ENCODE results near the gene RRP8.

Gene RRP8

DNA sequence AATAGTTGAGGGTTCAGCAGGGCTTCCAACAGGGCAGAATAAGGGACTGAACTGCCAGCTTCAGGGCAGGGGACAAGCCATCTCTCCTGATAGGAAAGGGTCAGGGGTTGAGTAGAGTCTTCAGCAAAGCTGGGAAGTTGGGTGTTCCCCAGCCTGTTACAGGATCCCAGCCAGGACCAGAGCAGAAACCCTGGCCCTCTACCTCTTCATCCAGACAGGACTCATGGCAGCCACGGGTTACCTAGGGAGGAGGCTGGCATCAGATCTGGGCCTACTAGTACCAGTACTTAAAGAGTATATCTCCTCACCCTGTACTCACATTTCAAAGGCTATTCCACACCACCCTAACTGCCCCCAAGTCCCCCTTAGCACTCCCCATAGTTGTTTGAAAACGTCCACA, 11.0 kb upstream of the RRP8 start:
- TF ChIP-seq, protein P1, sequence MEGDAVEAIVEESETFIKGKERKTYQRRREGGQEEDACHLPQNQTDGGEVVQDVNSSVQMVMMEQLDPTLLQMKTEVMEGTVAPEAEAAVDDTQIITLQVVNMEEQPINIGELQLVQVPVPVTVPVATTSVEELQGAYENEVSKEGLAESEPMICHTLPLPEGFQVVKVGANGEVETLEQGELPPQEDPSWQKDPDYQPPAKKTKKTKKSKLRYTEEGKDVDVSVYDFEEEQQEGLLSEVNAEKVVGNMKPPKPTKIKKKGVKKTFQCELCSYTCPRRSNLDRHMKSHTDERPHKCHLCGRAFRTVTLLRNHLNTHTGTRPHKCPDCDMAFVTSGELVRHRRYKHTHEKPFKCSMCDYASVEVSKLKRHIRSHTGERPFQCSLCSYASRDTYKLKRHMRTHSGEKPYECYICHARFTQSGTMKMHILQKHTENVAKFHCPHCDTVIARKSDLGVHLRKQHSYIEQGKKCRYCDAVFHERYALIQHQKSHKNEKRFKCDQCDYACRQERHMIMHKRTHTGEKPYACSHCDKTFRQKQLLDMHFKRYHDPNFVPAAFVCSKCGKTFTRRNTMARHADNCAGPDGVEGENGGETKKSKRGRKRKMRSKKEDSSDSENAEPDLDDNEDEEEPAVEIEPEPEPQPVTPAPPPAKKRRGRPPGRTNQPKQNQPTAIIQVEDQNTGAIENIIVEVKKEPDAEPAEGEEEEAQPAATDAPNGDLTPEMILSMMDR (conservative IDR thresholded peaks at IDR 0.05) = no peak
- no peak overlapping the region for H3K27ac ChIP-seq

DNA sequence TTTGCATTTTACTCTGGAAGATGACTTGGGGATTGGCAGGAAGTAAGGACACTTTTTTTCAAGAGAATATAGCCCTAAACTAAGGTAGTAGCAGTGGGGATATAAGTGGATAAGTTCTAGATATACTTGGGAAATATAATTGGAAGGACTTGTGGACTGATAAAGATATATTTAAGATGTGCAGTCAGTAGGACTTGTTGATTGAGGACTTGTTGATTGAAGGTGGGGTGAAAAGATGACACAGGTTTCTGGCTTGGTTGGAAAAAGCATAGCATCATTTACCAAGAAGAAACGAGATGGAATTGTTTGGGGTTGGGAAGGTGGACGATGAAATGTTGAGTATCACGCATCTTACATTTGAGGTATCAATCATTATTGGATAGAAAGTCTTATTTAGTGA, 10.1 kb upstream of the RRP8 start:
- TF ChIP-seq, protein P1 (conservative IDR thresholded peaks at IDR 0.05) = no peak
- H3K27ac ChIP-seq = peak overlapping the region; percentile 96

DNA sequence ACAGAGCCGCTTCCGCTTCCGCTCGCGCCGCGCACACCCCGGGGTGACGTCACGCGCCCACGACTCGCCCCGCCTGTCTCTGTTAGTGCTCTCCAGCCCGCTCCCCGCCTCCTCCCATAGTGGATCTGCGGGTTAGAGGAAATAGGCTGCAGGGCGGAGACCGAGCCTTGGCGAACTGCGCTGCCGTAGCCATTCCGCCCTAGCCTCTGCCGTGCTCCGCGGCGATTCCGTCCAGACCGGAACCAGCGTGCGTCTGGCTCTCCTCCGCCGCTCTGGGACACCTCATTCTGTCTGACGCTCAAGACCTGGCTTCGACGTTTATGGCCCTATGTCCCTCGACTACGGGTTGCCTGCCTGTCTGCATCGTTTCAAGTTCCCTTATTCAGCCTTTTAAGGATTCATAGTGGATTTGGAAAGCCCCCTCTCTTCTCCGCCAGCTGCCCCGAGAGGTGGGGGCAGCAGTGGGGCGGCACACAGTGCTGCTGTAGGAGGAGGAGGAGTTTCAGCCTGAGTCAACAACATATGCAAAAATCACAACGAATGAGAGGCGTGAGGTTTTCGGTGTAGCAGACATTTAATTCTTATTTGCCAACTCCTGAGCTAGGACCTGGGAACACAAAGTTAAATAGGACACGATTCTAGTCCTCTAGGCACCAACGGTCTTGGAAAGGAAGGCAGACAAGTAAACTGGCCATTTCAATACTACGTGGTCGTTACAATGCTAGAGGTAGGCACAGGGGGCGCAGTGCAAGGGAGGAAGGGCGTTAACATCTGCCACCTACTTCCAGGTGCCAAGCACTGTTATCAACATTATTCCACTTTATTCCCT, 9.0 kb upstream of the RRP8 start, which contains the start of gene TAF10:
Gene TAF10 (minus strand): TSS at position 4 of the 829 bp plus-strand sequence. CDS start 27 bp downstream, outside the sequence.
- peak within 1 kb of the TSS; percentile 96 for H3K27ac ChIP-seq
- TF ChIP-seq, protein P1 (conservative IDR thresholded peaks at IDR 0.05) = peak; percentile 67

DNA sequence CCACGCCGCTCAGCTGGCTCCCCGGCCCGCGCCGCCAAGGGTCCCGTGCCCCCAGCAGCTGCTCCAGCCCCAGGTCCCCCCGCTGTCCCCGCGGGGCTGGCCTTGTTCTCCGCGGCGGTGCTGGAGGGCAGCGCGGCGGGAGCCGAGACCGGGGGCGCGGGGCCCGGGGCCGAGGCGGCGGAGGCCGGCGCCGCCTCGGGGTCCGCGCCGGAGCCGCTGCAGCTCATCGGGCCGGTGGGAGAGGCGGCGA, 8.5 kb upstream of the RRP8 start:
- TF ChIP-seq, protein P1 (conservative IDR thresholded peaks at IDR 0.05) = no peak
- H3K27ac ChIP-seq = peak overlapping the region; percentile 96

DNA sequence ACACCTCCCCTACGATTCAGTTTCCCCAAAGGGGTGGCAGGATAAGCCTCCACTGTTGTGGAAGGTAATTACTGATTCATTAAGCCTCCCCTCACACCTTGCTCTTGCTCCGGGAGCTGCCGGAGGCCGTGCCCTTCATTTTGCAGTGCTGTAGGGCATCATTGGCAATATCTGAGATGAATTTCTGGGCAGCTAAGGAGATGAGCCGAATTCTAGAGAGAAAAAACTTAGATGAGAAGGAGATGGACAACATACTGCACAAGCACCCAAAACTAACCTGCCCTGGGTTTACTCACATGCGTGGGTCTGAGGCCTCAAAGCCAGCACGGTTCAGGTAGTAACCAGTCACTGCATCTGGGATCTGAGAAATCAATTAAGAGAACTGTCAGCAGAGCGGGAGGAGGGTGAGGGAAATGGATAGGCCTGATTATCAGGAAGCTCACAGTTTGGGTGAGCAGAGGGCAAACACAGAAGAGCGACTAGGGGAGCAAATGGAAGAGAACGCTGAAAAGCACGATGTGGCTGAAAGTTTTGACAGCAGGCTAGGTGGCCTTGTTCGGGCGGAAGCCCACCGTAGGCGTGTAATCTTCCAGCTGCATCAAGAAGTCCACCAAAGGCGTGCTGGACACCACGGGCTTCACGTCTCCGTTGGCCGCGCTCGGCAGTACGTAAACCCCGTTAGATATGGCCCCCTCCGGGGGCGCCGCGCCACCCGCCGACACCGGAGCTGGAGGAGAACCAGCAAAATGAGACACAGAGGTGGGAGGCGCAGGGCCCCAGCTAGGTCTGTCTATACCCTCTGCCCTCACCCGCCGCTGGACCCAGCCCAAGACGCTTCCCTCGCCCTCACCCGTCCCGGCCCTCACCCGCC, 7.9 kb upstream of the RRP8 start:
- TF ChIP-seq, protein P1 (conservative IDR thresholded peaks at IDR 0.05) = no peak
- H3K27ac ChIP-seq = peak overlapping the region; percentile 96

DNA sequence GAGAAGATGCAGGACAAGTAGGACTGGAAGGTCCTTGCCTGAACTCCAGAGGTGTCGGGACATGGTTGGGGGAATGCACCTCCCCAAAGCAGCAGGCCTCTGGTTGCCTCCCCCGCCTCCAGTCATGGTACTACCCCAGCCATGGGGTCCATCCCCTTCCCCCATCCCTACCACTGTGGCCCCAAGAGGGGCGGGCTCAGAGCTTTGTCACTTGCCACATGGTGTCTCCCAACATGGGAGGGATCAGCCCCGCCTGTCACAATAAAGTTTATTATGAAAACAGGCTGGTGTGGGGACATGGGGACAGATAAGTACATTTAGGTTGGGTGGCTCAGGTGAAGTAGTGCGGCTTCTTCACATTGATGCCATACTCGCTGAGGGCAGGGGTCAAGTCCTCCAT, 7.2 kb upstream of the RRP8 start:
- no peak overlapping the region for H3K27ac ChIP-seq
- TF ChIP-seq, protein P1 (conservative IDR thresholded peaks at IDR 0.05) = no peak

DNA sequence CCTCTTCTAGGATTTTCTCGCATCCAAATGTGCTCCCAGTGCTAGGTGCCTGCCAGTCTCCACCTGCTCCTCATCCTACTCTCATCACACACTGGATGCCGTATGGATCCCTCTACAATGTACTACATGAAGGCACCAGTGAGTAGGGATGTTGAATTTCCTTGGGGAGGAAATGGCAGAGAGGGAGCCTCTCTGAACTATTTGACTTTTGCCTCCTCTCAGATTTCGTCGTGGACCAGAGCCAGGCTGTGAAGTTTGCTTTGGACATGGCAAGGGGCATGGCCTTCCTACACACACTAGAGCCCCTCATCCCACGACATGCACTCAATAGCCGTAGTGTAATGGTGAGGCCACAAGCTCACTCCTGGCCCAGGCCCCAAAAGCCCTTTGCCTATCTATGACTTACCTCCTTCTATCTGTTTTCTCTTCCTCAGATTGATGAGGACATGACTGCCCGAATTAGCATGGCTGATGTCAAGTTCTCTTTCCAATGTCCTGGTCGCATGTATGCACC, 6.1 kb upstream of the RRP8 start:
- H3K27ac ChIP-seq = no peak overlapping the region
- TF ChIP-seq, protein P1 (conservative IDR thresholded peaks at IDR 0.05) = no peak
